SU-DHL-6 (cell line): ENCODE data around the gene EXOC3L4.

Experiments
- EZH2phosphoT487 ChIP-seq: fragments of 200-600 bp; sonication (generic), shearing (Covaris generic); conservative IDR thresholded peaks from 2 replicates; pipeline ENCODE4 v1.6.1; 2018; ENCODE audit warnings: mild to moderate bottlenecking, antibody characterized with exemption, low read length, moderate library complexity, mixed read lengths
- TF ChIP-seq, protein P1 (sequence below): fragments of 200-600 bp; sonication (generic); IDR thresholded peaks from one replicate; pipeline ENCODE4 v1.5.1; 2017; ENCODE audit warnings: antibody characterized with exemption, mild to moderate bottlenecking, low read length, moderate library complexity; ENCODE audit not compliant: insufficient read depth, poor library complexity, severe bottlenecking

DNA sequence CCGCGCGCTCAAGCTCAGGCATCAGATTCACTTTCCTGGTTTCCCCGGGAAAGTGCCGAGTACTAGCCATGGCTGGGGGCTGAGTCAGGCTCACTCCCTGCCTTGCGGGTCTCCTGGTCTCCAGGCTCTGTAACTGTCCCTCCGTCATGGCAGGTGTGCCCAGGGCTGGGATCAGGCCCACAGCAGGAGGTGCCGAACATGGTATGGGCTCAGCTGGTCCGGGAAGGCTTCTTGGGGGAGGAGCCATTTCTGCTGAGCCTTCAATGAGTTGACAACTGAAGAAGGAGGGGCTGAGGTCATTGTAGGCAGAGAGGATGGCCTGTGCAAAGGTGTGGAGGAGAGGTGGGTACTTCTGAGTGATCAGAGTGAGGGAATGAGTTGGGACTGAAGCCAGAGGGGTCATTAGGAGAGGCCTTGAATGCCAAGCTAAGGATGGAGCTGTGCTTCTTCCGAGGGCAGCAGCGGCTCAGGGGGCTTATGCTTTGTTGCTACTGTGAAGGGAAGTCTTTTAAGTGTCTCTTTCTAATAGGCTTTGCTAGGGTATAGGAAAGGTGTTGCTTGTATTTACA lies 769 bp downstream of the EXOC3L4 start:
- TF ChIP-seq, protein P1, sequence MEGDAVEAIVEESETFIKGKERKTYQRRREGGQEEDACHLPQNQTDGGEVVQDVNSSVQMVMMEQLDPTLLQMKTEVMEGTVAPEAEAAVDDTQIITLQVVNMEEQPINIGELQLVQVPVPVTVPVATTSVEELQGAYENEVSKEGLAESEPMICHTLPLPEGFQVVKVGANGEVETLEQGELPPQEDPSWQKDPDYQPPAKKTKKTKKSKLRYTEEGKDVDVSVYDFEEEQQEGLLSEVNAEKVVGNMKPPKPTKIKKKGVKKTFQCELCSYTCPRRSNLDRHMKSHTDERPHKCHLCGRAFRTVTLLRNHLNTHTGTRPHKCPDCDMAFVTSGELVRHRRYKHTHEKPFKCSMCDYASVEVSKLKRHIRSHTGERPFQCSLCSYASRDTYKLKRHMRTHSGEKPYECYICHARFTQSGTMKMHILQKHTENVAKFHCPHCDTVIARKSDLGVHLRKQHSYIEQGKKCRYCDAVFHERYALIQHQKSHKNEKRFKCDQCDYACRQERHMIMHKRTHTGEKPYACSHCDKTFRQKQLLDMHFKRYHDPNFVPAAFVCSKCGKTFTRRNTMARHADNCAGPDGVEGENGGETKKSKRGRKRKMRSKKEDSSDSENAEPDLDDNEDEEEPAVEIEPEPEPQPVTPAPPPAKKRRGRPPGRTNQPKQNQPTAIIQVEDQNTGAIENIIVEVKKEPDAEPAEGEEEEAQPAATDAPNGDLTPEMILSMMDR = no peak
- TF ChIP-seq EZH2phosphoT487 = no peak
